BE2C (cell line): ENCODE data around the gene MYO5B.

ENCODE experiments used
- DNase-seq: peaks from one replicate; pipeline ENCODE4 v3.0.0-alpha.2; 2020
- H3K27me3 ChIP-seq: fragments of 250-450 bp; sonication (Bioruptor Pico); 2 replicates; pipeline ENCODE4 v1.5.1; 2020; ENCODE audit warnings: mild to moderate bottlenecking
- H3K36me3 ChIP-seq: fragments of 250-450 bp; sonication (Bioruptor Pico); 2 replicates; pipeline ENCODE4 v1.5.1; 2020; ENCODE audit warnings: mild to moderate bottlenecking
- H3K4me1 ChIP-seq: fragments of 250-450 bp; sonication (Bioruptor Pico); 2 replicates; pipeline ENCODE4 v1.5.1; 2020
- H3K4me3 ChIP-seq: 2 replicates; pipeline ENCODE4 v1.5.1; 2011; ENCODE audit warnings: low read depth, low read length
- H3K9me3 ChIP-seq: fragments of 250-450 bp; sonication (Bioruptor Pico); 2 replicates; pipeline ENCODE4 v1.5.1; 2020
- CTCF ChIP-seq: IDR thresholded peaks from 2 replicates; pipeline ENCODE4 v1.5.1; 2012; ENCODE audit warnings: mild to moderate bottlenecking, low read depth, low read length

The MYO5B gene

GRCh38 chr18:49834258-49834657, 360.7 kb downstream of the MYO5B start:
- DNase-seq, result no peak
- no peaks in the 10 kb centered on the region for H3K36me3 ChIP-seq

GRCh38 chr18:49833814-49834213, 361.1 kb downstream of the MYO5B start:
- H3K4me3 ChIP-seq, result no peak overlapping the region
- TF ChIP-seq CTCF, result no peak

More at GRCh38 chr18:49834258-49834657, 360.7 kb downstream of the MYO5B start:
- no peaks in the 10 kb centered on the region for H3K4me1 ChIP-seq
- no peak overlapping the region for H3K4me3 ChIP-seq
- H3K9me3 ChIP-seq, result no peaks in the 10 kb centered on the region
- no peak for TF ChIP-seq CTCF
- H3K27me3 ChIP-seq, result no peaks in the 10 kb centered on the region

GRCh38 chr18:49832221-49832647, 362.7 kb downstream of the MYO5B start:
- Histone ChIP-seq H3K27me3 (no peaks in the 10 kb centered on the region), H3K4me3 (no peak overlapping the region), H3K4me1 (no peaks in the 10 kb centered on the region), H3K9me3 (no peaks in the 10 kb centered on the region), H3K36me3 (no peaks in the 10 kb centered on the region)
- DNase-seq, result no peak
- TF ChIP-seq CTCF, result no peak

More at GRCh38 chr18:49833814-49834213, 361.1 kb downstream of the MYO5B start:
- H3K36me3 ChIP-seq, result no peaks in the 10 kb centered on the region
- H3K27me3 ChIP-seq, result no peaks in the 10 kb centered on the region
- no peaks in the 10 kb centered on the region for H3K4me1 ChIP-seq
- H3K9me3 ChIP-seq, result no peaks in the 10 kb centered on the region
- no peak for DNase-seq

GRCh38 chr18:49827996-49828395, 367.0 kb downstream of the MYO5B start:
- no peak for TF ChIP-seq CTCF
- Histone ChIP-seq H3K9me3 (no peaks in the 10 kb centered on the region), H3K27me3 (no peaks in the 10 kb centered on the region), H3K36me3 (no peaks in the 10 kb centered on the region), H3K4me3 (no peak overlapping the region), H3K4me1 (no peaks in the 10 kb centered on the region)
- no peak for DNase-seq

GRCh38 chr18:49819823-49820671, 374.9 kb downstream of the MYO5B start:
- TF ChIP-seq CTCF, result no peak
- DNase-seq, result no peak
- H3K27me3 ChIP-seq, result no peaks in the 10 kb centered on the region
- H3K4me3 ChIP-seq, result no peak overlapping the region
- H3K36me3 ChIP-seq, result no peaks in the 10 kb centered on the region
- no peaks in the 10 kb centered on the region for H3K9me3 ChIP-seq
- no peaks in the 10 kb centered on the region for H3K4me1 ChIP-seq

GRCh38 chr18:49819071-49819662, 375.8 kb downstream of the MYO5B start:
- no peak for DNase-seq
- H3K4me1 ChIP-seq, result no peaks in the 10 kb centered on the region

More at GRCh38 chr18:49819071-49819662, 375.8 kb downstream of the MYO5B start:
- Histone ChIP-seq H3K4me3 (no peak overlapping the region), H3K36me3 (no peaks in the 10 kb centered on the region), H3K27me3 (no peaks in the 10 kb centered on the region), H3K9me3 (no peaks in the 10 kb centered on the region)
- no peak for TF ChIP-seq CTCF
